HepG2 (cell line): Measurements from ENCODE around the gene TPX2. TPM values are rescaled to one million over a fixed set of nuclear protein-coding genes. Genes with fewer than 3 reads are reported as not detected.
A peak's percentile ranks its signal among the peaks of the same experiment; 100 is the strongest.

Source experiments
- ATAD3A ChIP-seq: sonication (generic); formaldehyde crosslinking; IDR thresholded peaks from 2 replicates; pipeline ENCODE4 v1.4.0; 2020; ENCODE audit warnings: missing genetic modification reagents
- FOXA3 ChIP-seq: IDR thresholded peaks from 2 replicates; pipeline ENCODE4 v1.6.1; 2016; ENCODE audit warnings: missing genetic modification reagents, missing compliant biosample characterization
- JUNB ChIP-seq: sonication (generic); formaldehyde crosslinking; IDR thresholded peaks from 2 replicates; pipeline ENCODE4 v1.8.0; 2022; ENCODE audit warnings: missing genetic modification reagents, mild to moderate bottlenecking, borderline replicate concordance
- KAT8 ChIP-seq: IDR thresholded peaks from 2 replicates; pipeline ENCODE4 v1.6.1; 2016; ENCODE audit warnings: missing genetic modification reagents, missing compliant biosample characterization
- MEF2D ChIP-seq: sonication (generic); formaldehyde crosslinking; IDR thresholded peaks from 2 replicates; pipeline ENCODE4 v1.5.1; 2020; ENCODE audit warnings: mild to moderate bottlenecking, missing genetic modification reagents
- MEIS1 ChIP-seq: sonication (generic); formaldehyde crosslinking; IDR thresholded peaks from 2 replicates; pipeline ENCODE4 v1.9.0; 2021; ENCODE audit warnings: mild to moderate bottlenecking, missing genetic modification reagents, moderate library complexity, borderline replicate concordance
- NCOA2 ChIP-seq: sonication (generic); formaldehyde crosslinking; IDR thresholded peaks from 2 replicates; pipeline ENCODE4 v1.8.0; 2022; ENCODE audit warnings: inconsistent platforms
- PHF21A ChIP-seq: sonication (generic); formaldehyde crosslinking; IDR thresholded peaks from 2 replicates; pipeline ENCODE4 v1.5.0; 2020; ENCODE audit warnings: mild to moderate bottlenecking, missing genetic modification reagents
- SMYD3 ChIP-seq: sonication (generic); formaldehyde crosslinking; IDR thresholded peaks from 2 replicates; pipeline ENCODE4 v1.8.1; 2023; ENCODE audit warnings: mild to moderate bottlenecking, missing genetic modification reagents
- ZNF251 ChIP-seq: sonication (generic); formaldehyde crosslinking; IDR thresholded peaks from 2 replicates; pipeline ENCODE4 v1.9.0; 2021; ENCODE audit warnings: mild to moderate bottlenecking, missing genetic modification reagents
- ZNF383 ChIP-seq: sonication (generic); formaldehyde crosslinking; IDR thresholded peaks from 2 replicates; pipeline ENCODE4 v1.4.0; 2020; ENCODE audit warnings: missing genetic modification reagents, mild to moderate bottlenecking, borderline replicate concordance
- ZNF496 ChIP-seq: sonication (generic); formaldehyde crosslinking; IDR thresholded peaks from 2 replicates; pipeline ENCODE4 v1.8.1; 2023; ENCODE audit warnings: mild to moderate bottlenecking, moderate library complexity, missing genetic modification reagents; ENCODE audit not compliant: insufficient replicate concordance
- ZNF644 ChIP-seq: IDR thresholded peaks from 2 replicates; pipeline ENCODE4 v1.6.1; 2016; ENCODE audit warnings: low read depth
- polyA plus RNA-seq, 8 experiments: library from polyadenylated mRNA; depleted of rRNA in 3 of 8; stranded (reverse) in 7 of 8; unstranded in 1 of 8; fragments of >200 nt; fragmentation: Illumina TruSeq in 4 of 8; extraction: Trizol in 4 of 8; gene quantifications; 2 replicates each; pipeline versions ENCODE4 v1.2.1 to v1.2.3, GENCODE V29; 2011 to 2016; ENCODE audit warnings: low read depth in 4 of 8, missing spikeins in 1 of 8, mixed read lengths in 1 of 8; ENCODE audit not compliant: insufficient read depth in 1 of 8
- total RNA-seq, 5 experiments: library from RNA; depleted of rRNA; stranded (reverse); fragments of >200 nt; fragmentation: Illumina TruSeq; extraction: Trizol; gene quantifications; 2 replicates each; pipeline ENCODE4 v1.2.3, GENCODE V29; 2016; ENCODE audit warnings: low read depth in 1 of 5
- TF ChIP-seq, protein P1 (sequence below): sonication (generic); formaldehyde crosslinking; IDR thresholded peaks from 2 replicates; pipeline ENCODE4 v1.5.1; 2020; ENCODE audit warnings: mild to moderate bottlenecking, moderate library complexity, missing genetic modification reagents
- TF ChIP-seq, protein P2 (sequence below): sonication (generic); formaldehyde crosslinking; IDR thresholded peaks from 2 replicates; pipeline ENCODE4 v1.9.0; 2021; ENCODE audit warnings: missing genetic modification reagents, borderline replicate concordance
- TF ChIP-seq, protein P3 (sequence below): sonication (generic); formaldehyde crosslinking; IDR thresholded peaks from 2 replicates; pipeline ENCODE4 v1.9.0; 2021; ENCODE audit warnings: mild to moderate bottlenecking, missing genetic modification reagents
- TF ChIP-seq, protein P4 (sequence below): fragments of 450-650 bp; IDR thresholded peaks from 2 replicates; pipeline ENCODE4 v1.6.1; 2016

TPX2 gene
- total and polyA plus RNA-seq, 2 of the 13 experiments (the other 11 are each of a cell fraction or from before 2014, with no cell fraction given) = 34.3 to 124 TPM

DNA sequence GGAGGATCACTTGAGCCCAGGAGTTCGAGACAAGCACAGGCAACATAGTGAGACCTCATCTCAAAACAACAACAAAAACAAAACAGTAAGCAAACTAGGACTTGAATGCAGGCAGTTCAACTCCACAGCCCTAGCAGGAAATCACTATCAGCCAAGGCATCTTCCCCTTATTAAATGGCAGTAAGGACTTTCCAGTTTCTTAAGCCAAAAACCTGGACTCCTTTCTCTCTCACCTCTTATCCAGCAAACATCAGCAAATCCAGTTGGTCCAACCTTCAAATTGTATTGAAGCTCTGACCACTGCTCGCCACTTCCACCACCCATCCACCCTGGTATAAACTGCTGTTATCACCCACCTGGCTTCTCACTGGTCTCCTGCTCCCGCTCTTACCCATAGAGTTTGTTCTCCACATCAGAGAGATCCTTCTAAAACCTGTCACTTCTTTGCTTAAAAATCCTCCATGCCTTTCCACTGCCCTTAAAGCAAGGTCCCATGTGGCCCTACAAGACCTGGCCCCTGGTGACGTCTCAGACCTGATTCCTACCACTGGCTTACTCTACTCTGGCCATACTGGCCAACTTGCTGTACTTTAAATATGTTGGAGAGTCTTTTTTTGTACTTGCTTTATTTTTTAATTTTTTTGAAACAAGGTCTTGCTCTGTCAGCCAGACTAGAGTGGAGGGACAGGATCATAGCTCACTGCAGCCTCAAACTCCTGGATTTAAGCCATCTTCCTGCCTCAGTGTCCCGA, 44.1 kb upstream of the TPX2 start (continued):
- TF ChIP-seq, protein P1, sequence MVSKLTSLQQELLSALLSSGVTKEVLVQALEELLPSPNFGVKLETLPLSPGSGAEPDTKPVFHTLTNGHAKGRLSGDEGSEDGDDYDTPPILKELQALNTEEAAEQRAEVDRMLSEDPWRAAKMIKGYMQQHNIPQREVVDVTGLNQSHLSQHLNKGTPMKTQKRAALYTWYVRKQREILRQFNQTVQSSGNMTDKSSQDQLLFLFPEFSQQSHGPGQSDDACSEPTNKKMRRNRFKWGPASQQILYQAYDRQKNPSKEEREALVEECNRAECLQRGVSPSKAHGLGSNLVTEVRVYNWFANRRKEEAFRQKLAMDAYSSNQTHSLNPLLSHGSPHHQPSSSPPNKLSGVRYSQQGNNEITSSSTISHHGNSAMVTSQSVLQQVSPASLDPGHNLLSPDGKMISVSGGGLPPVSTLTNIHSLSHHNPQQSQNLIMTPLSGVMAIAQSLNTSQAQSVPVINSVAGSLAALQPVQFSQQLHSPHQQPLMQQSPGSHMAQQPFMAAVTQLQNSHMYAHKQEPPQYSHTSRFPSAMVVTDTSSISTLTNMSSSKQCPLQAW (CRISPR knock-in tag) = no peak
- peak; percentile 2; the same call in 1 of the 2 replicates for TF ChIP-seq FOXA3
- TF ChIP-seq, protein P2, sequence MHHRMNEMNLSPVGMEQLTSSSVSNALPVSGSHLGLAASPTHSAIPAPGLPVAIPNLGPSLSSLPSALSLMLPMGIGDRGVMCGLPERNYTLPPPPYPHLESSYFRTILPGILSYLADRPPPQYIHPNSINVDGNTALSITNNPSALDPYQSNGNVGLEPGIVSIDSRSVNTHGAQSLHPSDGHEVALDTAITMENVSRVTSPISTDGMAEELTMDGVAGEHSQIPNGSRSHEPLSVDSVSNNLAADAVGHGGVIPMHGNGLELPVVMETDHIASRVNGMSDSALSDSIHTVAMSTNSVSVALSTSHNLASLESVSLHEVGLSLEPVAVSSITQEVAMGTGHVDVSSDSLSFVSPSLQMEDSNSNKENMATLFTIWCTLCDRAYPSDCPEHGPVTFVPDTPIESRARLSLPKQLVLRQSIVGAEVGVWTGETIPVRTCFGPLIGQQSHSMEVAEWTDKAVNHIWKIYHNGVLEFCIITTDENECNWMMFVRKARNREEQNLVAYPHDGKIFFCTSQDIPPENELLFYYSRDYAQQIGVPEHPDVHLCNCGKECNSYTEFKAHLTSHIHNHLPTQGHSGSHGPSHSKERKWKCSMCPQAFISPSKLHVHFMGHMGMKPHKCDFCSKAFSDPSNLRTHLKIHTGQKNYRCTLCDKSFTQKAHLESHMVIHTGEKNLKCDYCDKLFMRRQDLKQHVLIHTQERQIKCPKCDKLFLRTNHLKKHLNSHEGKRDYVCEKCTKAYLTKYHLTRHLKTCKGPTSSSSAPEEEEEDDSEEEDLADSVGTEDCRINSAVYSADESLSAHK = no peak
- no peak for TF ChIP-seq ATAD3A (CRISPR knock-in tag)
- TF ChIP-seq MEIS1 (CRISPR knock-in tag) = no peak
- TF ChIP-seq, protein P3, sequence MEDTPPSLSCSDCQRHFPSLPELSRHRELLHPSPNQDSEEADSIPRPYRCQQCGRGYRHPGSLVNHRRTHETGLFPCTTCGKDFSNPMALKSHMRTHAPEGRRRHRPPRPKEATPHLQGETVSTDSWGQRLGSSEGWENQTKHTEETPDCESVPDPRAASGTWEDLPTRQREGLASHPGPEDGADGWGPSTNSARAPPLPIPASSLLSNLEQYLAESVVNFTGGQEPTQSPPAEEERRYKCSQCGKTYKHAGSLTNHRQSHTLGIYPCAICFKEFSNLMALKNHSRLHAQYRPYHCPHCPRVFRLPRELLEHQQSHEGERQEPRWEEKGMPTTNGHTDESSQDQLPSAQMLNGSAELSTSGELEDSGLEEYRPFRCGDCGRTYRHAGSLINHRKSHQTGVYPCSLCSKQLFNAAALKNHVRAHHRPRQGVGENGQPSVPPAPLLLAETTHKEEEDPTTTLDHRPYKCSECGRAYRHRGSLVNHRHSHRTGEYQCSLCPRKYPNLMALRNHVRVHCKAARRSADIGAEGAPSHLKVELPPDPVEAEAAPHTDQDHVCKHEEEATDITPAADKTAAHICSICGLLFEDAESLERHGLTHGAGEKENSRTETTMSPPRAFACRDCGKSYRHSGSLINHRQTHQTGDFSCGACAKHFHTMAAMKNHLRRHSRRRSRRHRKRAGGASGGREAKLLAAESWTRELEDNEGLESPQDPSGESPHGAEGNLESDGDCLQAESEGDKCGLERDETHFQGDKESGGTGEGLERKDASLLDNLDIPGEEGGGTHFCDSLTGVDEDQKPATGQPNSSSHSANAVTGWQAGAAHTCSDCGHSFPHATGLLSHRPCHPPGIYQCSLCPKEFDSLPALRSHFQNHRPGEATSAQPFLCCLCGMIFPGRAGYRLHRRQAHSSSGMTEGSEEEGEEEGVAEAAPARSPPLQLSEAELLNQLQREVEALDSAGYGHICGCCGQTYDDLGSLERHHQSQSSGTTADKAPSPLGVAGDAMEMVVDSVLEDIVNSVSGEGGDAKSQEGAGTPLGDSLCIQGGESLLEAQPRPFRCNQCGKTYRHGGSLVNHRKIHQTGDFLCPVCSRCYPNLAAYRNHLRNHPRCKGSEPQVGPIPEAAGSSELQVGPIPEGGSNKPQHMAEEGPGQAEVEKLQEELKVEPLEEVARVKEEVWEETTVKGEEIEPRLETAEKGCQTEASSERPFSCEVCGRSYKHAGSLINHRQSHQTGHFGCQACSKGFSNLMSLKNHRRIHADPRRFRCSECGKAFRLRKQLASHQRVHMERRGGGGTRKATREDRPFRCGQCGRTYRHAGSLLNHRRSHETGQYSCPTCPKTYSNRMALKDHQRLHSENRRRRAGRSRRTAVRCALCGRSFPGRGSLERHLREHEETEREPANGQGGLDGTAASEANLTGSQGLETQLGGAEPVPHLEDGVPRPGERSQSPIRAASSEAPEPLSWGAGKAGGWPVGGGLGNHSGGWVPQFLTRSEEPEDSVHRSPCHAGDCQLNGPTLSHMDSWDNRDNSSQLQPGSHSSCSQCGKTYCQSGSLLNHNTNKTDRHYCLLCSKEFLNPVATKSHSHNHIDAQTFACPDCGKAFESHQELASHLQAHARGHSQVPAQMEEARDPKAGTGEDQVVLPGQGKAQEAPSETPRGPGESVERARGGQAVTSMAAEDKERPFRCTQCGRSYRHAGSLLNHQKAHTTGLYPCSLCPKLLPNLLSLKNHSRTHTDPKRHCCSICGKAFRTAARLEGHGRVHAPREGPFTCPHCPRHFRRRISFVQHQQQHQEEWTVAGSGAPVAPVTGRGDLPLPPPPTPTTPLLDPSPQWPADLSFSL (CRISPR knock-in tag) = no peak
- 0 out of 2 replicates have a peak, but pooled peaks have one; percentile 14 for TF ChIP-seq NCOA2 (CRISPR knock-in tag)
- no peak for TF ChIP-seq PHF21A (CRISPR knock-in tag)
- no peak for TF ChIP-seq KAT8 (CRISPR knock-in tag)
- TF ChIP-seq JUNB (CRISPR knock-in tag) = no peak
- no peak for TF ChIP-seq SMYD3 (CRISPR knock-in tag)
- TF ChIP-seq MEF2D (CRISPR knock-in tag) = peak; percentile 57; the same call in 1 of the 2 replicates
- TF ChIP-seq ZNF496 (CRISPR knock-in tag) = no peak
- TF ChIP-seq ZNF383 (CRISPR knock-in tag) = no peak
- no peak for TF ChIP-seq ZNF251
- TF ChIP-seq ZNF644 (CRISPR knock-in tag) = no peak
- TF ChIP-seq, protein P4, sequence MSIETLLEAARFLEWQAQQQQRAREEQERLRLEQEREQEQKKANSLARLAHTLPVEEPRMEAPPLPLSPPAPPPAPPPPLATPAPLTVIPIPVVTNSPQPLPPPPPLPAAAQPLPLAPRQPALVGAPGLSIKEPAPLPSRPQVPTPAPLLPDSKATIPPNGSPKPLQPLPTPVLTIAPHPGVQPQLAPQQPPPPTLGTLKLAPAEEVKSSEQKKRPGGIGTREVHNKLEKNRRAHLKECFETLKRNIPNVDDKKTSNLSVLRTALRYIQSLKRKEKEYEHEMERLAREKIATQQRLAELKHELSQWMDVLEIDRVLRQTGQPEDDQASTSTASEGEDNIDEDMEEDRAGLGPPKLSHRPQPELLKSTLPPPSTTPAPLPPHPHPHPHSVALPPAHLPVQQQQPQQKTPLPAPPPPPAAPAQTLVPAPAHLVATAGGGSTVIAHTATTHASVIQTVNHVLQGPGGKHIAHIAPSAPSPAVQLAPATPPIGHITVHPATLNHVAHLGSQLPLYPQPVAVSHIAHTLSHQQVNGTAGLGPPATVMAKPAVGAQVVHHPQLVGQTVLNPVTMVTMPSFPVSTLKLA = no peak
